Measurements from ENCODE around the gene TRDN. TPM values are rescaled to one million over a fixed set of nuclear protein-coding genes. Genes with fewer than 3 reads are reported as not detected.
A peak's percentile ranks its signal among the peaks of the same experiment; 100 is the strongest.

TRDN gene, protein sequence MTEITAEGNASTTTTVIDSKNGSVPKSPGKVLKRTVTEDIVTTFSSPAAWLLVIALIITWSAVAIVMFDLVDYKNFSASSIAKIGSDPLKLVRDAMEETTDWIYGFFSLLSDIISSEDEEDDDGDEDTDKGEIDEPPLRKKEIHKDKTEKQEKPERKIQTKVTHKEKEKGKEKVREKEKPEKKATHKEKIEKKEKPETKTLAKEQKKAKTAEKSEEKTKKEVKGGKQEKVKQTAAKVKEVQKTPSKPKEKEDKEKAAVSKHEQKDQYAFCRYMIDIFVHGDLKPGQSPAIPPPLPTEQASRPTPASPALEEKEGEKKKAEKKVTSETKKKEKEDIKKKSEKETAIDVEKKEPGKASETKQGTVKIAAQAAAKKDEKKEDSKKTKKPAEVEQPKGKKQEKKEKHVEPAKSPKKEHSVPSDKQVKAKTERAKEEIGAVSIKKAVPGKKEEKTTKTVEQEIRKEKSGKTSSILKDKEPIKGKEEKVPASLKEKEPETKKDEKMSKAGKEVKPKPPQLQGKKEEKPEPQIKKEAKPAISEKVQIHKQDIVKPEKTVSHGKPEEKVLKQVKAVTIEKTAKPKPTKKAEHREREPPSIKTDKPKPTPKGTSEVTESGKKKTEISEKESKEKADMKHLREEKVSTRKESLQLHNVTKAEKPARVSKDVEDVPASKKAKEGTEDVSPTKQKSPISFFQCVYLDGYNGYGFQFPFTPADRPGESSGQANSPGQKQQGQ
- total RNA-seq (0.38 TPM), polyA plus RNA-seq (0.18 TPM)
- long read RNA-seq, donor 1, result 0 reads
- long read RNA-seq, donor 2, result 0 reads
- long read RNA-seq, donor 3, result 0 reads
- long read RNA-seq, donor 4, result 0 reads
- long read RNA-seq, donor 5, result 0 reads
- long read RNA-seq, donor 6, result 0 reads
- long read RNA-seq, donor 7, result 0 reads
- long read RNA-seq, donor 8, result 0 reads
- long read RNA-seq, donor 9, result 0 reads
- long read RNA-seq, donor 10, result 0 reads

DNA sequence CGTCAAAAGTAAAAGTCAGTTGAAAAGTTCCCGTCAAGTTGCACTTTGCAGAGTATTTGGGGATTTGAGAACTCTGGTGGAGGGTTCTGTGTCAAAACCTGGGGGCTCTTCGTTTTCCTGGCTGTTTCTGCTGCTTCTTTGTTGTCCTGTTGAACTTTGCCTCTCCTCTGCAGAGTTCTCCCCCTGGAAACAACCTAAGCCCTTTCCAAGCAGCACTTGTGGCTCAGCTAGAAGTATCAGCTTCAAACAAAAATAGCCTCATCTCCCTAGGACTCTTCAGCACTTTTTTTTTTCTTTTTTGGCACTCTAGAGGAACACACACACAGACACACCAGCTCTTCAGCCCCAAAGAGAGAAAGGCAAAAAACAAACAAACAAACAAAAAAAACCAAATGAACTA, at the start of gene TRDN:
Gene TRDN (minus strand): TSS at position 169 of the 400 bp plus-strand sequence. CDS start 175 bp downstream, outside the sequence.
- 79% methylated on average over 3 of the region's 3 CpGs for WGBS
- H3K4me3 ChIP-seq (ENCODE audit: low read length in 2 of 2), result no peak within 1 kb of the TSS
- no peaks in the 10 kb centered on the region for H3K36me3 ChIP-seq (ENCODE audit: control insufficient read depth in 2 of 2, insufficient read depth in 2 of 2, low read length in 1 of 2)
- no peaks in the 10 kb centered on the region for H3K27me3 ChIP-seq (ENCODE audit: control insufficient read depth in 2 of 2, insufficient read depth in 1 of 2, low read length in 1 of 2)
- H3K9me3 ChIP-seq (ENCODE audit: control insufficient read depth in 2 of 2, insufficient read depth in 1 of 2, low read length in 1 of 2), result no peaks in the 10 kb centered on the region
- no peak for DNase-seq (ENCODE audit: low read depth in 6 of 9, low spot score in 9 of 9)
- no peaks in the 10 kb centered on the region for H3K4me1 ChIP-seq (ENCODE audit: control insufficient read depth in 2 of 2, insufficient read depth in 2 of 2, low read length in 2 of 2)
- peak within 1 kb of the TSS in 1 of 2 donors; percentile 9 for H3K27ac ChIP-seq (ENCODE audit: low read depth in 1 of 2, low read length in 1 of 2)

DNA sequence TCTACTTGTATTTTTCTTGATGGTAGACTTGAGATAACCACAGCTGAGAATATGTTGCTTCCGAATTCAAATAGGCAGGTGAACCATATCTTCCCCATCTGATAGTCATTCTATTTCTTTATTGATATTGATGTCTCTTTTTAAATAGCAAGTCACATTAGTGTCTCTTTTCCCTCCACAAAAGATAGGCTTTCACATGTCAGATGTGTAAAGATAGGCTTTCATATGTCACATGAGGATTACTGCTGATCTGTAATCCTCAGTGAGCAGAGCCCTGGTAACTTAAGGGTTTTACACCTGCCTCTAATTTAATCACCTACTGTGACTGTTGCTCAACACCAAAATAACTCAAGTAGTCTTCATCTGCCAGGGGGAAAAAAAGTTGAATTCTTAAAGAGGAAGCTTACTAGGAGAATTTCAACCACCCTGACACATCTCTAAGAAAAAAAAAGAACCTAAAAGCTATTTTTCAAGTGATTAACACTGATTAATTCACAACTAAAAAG, 45.3 kb upstream of the TRDN start:
- no peaks in the 10 kb centered on the region for H3K9me3 ChIP-seq (ENCODE audit: control insufficient read depth in 2 of 2, insufficient read depth in 1 of 2, low read length in 1 of 2)
- no peak for DNase-seq (ENCODE audit: low read depth in 6 of 9, low spot score in 9 of 9)
- 95% methylated on average over 1 of the region's 1 CpG for WGBS
- H3K27me3 ChIP-seq (ENCODE audit: control insufficient read depth in 2 of 2, insufficient read depth in 1 of 2, low read length in 1 of 2), result no peaks in the 10 kb centered on the region
- no peaks in the 10 kb centered on the region for H3K36me3 ChIP-seq (ENCODE audit: control insufficient read depth in 2 of 2, insufficient read depth in 2 of 2, low read length in 1 of 2)
- no peak overlapping the region for H3K27ac ChIP-seq (ENCODE audit: low read depth in 1 of 2, low read length in 1 of 2)
- no peaks in the 10 kb centered on the region for H3K4me1 ChIP-seq (ENCODE audit: control insufficient read depth in 2 of 2, insufficient read depth in 2 of 2, low read length in 2 of 2)
- H3K4me3 ChIP-seq (ENCODE audit: low read length in 2 of 2), result no peak overlapping the region

DNA sequence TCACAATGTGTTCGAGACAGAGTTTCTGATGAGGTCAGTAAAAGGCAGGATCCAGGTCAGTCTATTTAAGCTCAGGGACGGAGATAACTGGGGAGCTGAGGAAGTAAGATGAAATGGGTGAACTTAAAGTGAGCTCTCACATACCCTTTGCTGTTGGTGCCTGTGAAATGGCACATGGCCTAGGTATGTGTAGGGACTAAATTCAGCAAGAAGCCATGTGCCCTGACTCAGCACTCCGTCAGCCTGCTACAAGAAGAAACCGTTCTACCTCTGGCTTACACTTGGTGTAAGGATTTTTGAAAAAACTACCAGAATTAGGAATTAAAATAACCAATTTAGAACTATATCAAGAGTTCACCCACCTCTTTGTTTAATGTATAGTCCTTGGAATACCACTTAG, 41.1 kb upstream of the TRDN start:
- WGBS, result 81% methylated on average over 4 of the region's 4 CpGs
- no peak overlapping the region for H3K27ac ChIP-seq (ENCODE audit: low read depth in 1 of 2, low read length in 1 of 2)
- H3K4me3 ChIP-seq (ENCODE audit: low read length in 2 of 2), result no peak overlapping the region
- H3K36me3 ChIP-seq (ENCODE audit: control insufficient read depth in 2 of 2, insufficient read depth in 2 of 2, low read length in 1 of 2), result no peaks in the 10 kb centered on the region
- no peak for DNase-seq (ENCODE audit: low read depth in 6 of 9, low spot score in 9 of 9)
- no peaks in the 10 kb centered on the region for H3K4me1 ChIP-seq (ENCODE audit: control insufficient read depth in 2 of 2, insufficient read depth in 2 of 2, low read length in 2 of 2)
- no peaks in the 10 kb centered on the region for H3K27me3 ChIP-seq (ENCODE audit: control insufficient read depth in 2 of 2, insufficient read depth in 1 of 2, low read length in 1 of 2)
- H3K9me3 ChIP-seq (ENCODE audit: control insufficient read depth in 2 of 2, insufficient read depth in 1 of 2, low read length in 1 of 2), result peaks cover 0 to 8% of the 10 kb centered on the region in 2 donors

DNA sequence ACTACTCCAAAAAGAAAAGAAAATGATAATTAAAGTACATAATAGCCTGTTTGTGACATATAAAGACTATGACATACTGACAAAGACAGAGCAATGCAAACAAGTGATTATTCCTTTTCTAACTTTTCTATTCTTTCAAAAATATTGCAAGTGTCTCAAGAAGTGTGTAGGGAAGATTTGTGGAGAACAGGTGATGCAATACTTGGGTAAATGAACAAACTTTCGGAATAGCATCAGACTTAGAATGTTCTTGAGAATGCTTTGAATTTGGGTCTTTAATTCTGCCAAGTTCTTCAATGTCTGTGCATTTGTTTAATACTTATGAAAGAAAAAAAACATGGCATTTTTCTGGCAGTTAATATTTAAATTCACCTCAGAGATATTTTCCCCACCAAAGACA, 40.0 kb upstream of the TRDN start:
- no peak overlapping the region for H3K27ac ChIP-seq (ENCODE audit: low read depth in 1 of 2, low read length in 1 of 2)
- H3K4me3 ChIP-seq (ENCODE audit: low read length in 2 of 2), result no peak overlapping the region
- H3K36me3 ChIP-seq (ENCODE audit: control insufficient read depth in 2 of 2, insufficient read depth in 2 of 2, low read length in 1 of 2), result no peaks in the 10 kb centered on the region
- H3K4me1 ChIP-seq (ENCODE audit: control insufficient read depth in 2 of 2, insufficient read depth in 2 of 2, low read length in 2 of 2), result no peaks in the 10 kb centered on the region
- H3K9me3 ChIP-seq (ENCODE audit: control insufficient read depth in 2 of 2, insufficient read depth in 1 of 2, low read length in 1 of 2), result peaks cover 0 to 8% of the 10 kb centered on the region in 2 donors
- no peaks in the 10 kb centered on the region for H3K27me3 ChIP-seq (ENCODE audit: control insufficient read depth in 2 of 2, insufficient read depth in 1 of 2, low read length in 1 of 2)
- DNase-seq (ENCODE audit: low read depth in 6 of 9, low spot score in 9 of 9), result no peak
- WGBS, result 95% methylated on average over 1 of the region's 1 CpG

DNA sequence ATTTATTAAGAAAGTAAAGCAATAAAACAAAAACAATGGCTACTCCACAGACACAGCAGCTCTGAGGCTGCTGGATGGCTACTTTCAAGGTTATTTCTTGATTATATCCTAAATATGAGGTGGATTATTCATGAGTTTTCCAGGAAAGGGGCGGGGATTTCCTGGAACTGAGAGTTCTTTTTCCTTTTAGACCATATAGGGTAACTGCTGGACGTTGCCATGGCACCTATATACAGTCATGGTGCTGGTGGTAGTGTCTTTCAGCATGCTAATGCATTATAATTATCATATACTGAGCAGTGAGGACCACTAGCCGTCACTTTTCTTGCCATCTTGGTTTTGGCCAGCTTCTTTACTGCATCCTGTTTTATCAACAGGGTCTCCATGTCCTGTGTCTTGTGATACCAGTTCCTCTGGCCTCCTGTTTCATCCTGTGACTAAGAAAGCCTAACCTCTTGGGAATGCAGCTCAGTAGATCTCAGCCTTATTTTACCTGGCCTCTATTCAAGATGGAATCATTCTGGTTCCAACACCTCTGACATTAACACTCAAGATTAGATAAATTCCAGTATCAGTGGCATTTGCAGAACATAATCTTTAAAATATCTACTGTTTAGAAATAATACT, 32.3 kb upstream of the TRDN start:
- WGBS, result 78% methylated on average over 3 of the region's 3 CpGs
- Histone ChIP-seq H3K36me3 (ENCODE audit: control insufficient read depth in 2 of 2, insufficient read depth in 2 of 2, low read length in 1 of 2) (no peaks in the 10 kb centered on the region), H3K4me3 (ENCODE audit: low read length in 2 of 2) (no peak overlapping the region), H3K9me3 (ENCODE audit: control insufficient read depth in 2 of 2, insufficient read depth in 1 of 2, low read length in 1 of 2) (no peaks in the 10 kb centered on the region), H3K27ac (ENCODE audit: low read depth in 1 of 2, low read length in 1 of 2) (no peak overlapping the region), H3K27me3 (ENCODE audit: control insufficient read depth in 2 of 2, insufficient read depth in 1 of 2, low read length in 1 of 2) (no peaks in the 10 kb centered on the region), H3K4me1 (ENCODE audit: control insufficient read depth in 2 of 2, insufficient read depth in 2 of 2, low read length in 2 of 2) (no peaks in the 10 kb centered on the region)
- no peak for DNase-seq (ENCODE audit: low read depth in 6 of 9, low spot score in 9 of 9)

DNA sequence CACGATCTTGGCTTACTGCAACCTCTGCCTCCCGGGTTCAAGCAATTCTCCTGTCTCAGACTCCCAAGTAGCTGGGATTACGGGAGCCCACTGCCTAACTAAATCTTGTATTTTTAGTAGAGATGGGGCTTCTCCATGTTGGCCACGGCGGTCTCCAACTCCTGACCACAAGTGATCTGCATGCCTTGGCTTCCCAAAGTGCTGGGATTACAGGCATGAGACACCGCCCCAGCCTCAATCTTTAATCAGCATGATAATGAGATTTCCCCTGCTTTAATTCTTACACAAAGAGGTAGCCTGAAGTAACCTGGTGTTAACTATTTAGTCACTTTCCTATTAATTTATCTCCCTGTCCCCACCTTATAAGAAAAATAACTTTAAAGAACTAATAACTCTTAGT, 31.3 kb upstream of the TRDN start:
- WGBS, result 95% methylated on average over 6 of the region's 6 CpGs
- H3K4me1 ChIP-seq (ENCODE audit: control insufficient read depth in 2 of 2, insufficient read depth in 2 of 2, low read length in 2 of 2), result no peaks in the 10 kb centered on the region
- no peaks in the 10 kb centered on the region for H3K9me3 ChIP-seq (ENCODE audit: control insufficient read depth in 2 of 2, insufficient read depth in 1 of 2, low read length in 1 of 2)
- H3K4me3 ChIP-seq (ENCODE audit: low read length in 2 of 2), result no peak overlapping the region
- DNase-seq (ENCODE audit: low read depth in 6 of 9, low spot score in 9 of 9), result no peak
- H3K27me3 ChIP-seq (ENCODE audit: control insufficient read depth in 2 of 2, insufficient read depth in 1 of 2, low read length in 1 of 2), result no peaks in the 10 kb centered on the region
- H3K27ac ChIP-seq (ENCODE audit: low read depth in 1 of 2, low read length in 1 of 2), result no peak overlapping the region
- H3K36me3 ChIP-seq (ENCODE audit: control insufficient read depth in 2 of 2, insufficient read depth in 2 of 2, low read length in 1 of 2), result no peaks in the 10 kb centered on the region

DNA sequence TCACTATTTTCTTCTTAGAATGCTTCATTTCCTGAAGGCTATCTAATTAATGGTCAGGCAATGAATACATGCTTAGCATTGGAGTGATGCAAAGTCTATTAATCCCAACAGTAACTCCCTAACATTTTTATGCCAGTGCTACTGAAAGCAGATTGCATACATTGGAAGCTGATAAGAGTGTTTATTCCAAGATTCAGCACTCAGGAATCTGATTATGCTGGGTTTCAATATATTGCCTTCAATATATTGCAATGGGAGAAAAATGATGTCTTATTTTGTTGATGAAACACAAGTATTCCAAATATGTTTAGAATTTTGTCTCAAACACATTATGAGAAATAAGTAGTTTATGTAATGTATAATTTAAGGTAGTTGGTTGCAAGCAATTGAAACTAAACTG, 26.7 kb upstream of the TRDN start:
- Histone ChIP-seq H3K4me1 (ENCODE audit: control insufficient read depth in 2 of 2, insufficient read depth in 2 of 2, low read length in 2 of 2) (no peaks in the 10 kb centered on the region), H3K27ac (ENCODE audit: low read depth in 1 of 2, low read length in 1 of 2) (no peak overlapping the region), H3K36me3 (ENCODE audit: control insufficient read depth in 2 of 2, insufficient read depth in 2 of 2, low read length in 1 of 2) (no peaks in the 10 kb centered on the region), H3K9me3 (ENCODE audit: control insufficient read depth in 2 of 2, insufficient read depth in 1 of 2, low read length in 1 of 2) (no peaks in the 10 kb centered on the region), H3K27me3 (ENCODE audit: control insufficient read depth in 2 of 2, insufficient read depth in 1 of 2, low read length in 1 of 2) (no peaks in the 10 kb centered on the region), H3K4me3 (ENCODE audit: low read length in 2 of 2) (no peak overlapping the region)
- no peak for DNase-seq (ENCODE audit: low read depth in 6 of 9, low spot score in 9 of 9)

DNA sequence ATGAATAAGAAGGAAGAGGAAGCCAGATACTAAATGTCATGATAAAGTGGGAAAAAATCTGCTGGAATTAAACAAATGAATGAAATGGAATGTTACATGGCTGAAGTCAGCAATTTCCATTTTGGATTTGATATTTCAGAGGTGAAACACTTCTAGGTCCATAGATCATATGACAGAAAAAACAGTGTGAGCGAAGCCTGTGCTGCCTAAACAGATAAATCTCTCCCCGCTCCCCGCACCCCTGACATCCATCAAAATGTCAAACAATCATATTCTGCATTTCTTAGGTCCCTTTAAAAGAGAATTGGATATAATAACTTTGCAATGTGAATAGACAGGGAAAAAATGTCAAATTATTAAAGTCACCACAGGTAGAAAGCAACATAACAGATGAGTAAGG, 26.0 kb upstream of the TRDN start:
- 92% methylated on average over 3 of the region's 3 CpGs for WGBS

More for the DNA sequence above, 26.0 kb upstream of the TRDN start:
- no peak for DNase-seq (ENCODE audit: low read depth in 6 of 9, low spot score in 9 of 9)
- Histone ChIP-seq H3K9me3 (ENCODE audit: control insufficient read depth in 2 of 2, insufficient read depth in 1 of 2, low read length in 1 of 2) (no peaks in the 10 kb centered on the region), H3K36me3 (ENCODE audit: control insufficient read depth in 2 of 2, insufficient read depth in 2 of 2, low read length in 1 of 2) (no peaks in the 10 kb centered on the region), H3K4me1 (ENCODE audit: control insufficient read depth in 2 of 2, insufficient read depth in 2 of 2, low read length in 2 of 2) (no peaks in the 10 kb centered on the region), H3K4me3 (ENCODE audit: low read length in 2 of 2) (no peak overlapping the region), H3K27ac (ENCODE audit: low read depth in 1 of 2, low read length in 1 of 2) (no peak overlapping the region), H3K27me3 (ENCODE audit: control insufficient read depth in 2 of 2, insufficient read depth in 1 of 2, low read length in 1 of 2) (no peaks in the 10 kb centered on the region)

All from thymus (tissue), 14 donors.